ENCODE results near the gene NFE2L3.

DNA sequence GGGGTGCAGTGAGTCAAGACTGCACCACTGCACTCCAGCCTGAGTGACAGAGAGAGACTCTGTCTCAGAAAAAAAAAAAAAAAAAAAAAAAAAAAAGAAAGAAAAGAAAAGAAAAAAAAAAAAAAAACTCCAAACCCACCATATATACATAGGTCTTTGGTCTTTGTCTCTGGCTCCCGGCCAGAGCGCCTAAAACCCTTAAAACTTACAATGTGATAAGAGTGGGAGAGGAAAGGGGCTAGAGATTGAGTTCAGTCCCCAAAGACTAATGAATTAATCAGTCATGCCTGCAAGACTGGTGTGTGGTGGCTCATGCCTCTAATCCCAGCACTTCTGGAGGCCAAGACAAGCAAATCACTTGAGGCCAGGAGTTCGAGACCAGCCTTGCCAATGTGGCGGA, 6.8 kb upstream of the NFE2L3 start:
- TF ChIP-seq, protein P1, sequence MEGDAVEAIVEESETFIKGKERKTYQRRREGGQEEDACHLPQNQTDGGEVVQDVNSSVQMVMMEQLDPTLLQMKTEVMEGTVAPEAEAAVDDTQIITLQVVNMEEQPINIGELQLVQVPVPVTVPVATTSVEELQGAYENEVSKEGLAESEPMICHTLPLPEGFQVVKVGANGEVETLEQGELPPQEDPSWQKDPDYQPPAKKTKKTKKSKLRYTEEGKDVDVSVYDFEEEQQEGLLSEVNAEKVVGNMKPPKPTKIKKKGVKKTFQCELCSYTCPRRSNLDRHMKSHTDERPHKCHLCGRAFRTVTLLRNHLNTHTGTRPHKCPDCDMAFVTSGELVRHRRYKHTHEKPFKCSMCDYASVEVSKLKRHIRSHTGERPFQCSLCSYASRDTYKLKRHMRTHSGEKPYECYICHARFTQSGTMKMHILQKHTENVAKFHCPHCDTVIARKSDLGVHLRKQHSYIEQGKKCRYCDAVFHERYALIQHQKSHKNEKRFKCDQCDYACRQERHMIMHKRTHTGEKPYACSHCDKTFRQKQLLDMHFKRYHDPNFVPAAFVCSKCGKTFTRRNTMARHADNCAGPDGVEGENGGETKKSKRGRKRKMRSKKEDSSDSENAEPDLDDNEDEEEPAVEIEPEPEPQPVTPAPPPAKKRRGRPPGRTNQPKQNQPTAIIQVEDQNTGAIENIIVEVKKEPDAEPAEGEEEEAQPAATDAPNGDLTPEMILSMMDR (conservative IDR thresholded peaks at IDR 0.05; ENCODE audit: low read depth, low read length): no peak
- TF ChIP-seq EZH2 (IDR thresholded peaks at IDR 0.05; ENCODE audit: low read length, unreplicated experiment) (no peak), EZH2phosphoT487 (IDR thresholded peaks at IDR 0.05; ENCODE audit: borderline replicate concordance, low read length) (no peak)
